ENCODE measurements around the gene NEK1.
"Not testable (repeated sequence)": the region's sequence is repeated elsewhere in the genome, so short reads cannot be mapped to it uniquely, and the experiment has no call there.

- TF ChIP-seq POLR2A, CTCF, EP300 (IDR thresholded peaks at IDR 0.05): not testable (repeated sequence)
These were observed 163.4 kb downstream of the NEK1 start for GRCh38 chr4:169448935-169449334.

Measured in stomach (tissue), 4 donors.